22Rv1 (cell line): ENCODE data around the gene ITGBL1.

ENCODE experiments used
- H3K27ac ChIP-seq: fragments of 450-650 bp; 2 replicates; pipeline ENCODE4 v1.5.1; 2017
- CTCF ChIP-seq: fragments of 450-650 bp; IDR thresholded peaks from 2 replicates; pipeline ENCODE4 v1.5.1; 2017; ENCODE audit warnings: mild to moderate bottlenecking
- ZFX ChIP-seq: fragments of 450-650 bp; IDR thresholded peaks from 2 replicates; pipeline ENCODE4 v1.6.1; 2017; ENCODE audit warnings: antibody characterized with exemption, borderline replicate concordance

Gene ITGBL1

GRCh38 chr13:101453784-101454201, 1.3 kb downstream of the ITGBL1 start:
- peak; percentile 81 for TF ChIP-seq CTCF
- no peak for TF ChIP-seq ZFX
- H3K27ac ChIP-seq, result no peak overlapping the region

- no peak for TF ChIP-seq CTCF
- no peak for TF ChIP-seq ZFX
- H3K27ac ChIP-seq, result no peak overlapping the region
Observed at GRCh38 chr13:101454767-101455166, 2.3 kb downstream of the ITGBL1 start.

- TF ChIP-seq ZFX (no peak), CTCF (no peak)
- H3K27ac ChIP-seq, result no peak overlapping the region
Observed at GRCh38 chr13:101455863-101456262, 3.4 kb downstream of the ITGBL1 start.

- H3K27ac ChIP-seq, result no peak overlapping the region
- TF ChIP-seq ZFX, result no peak
- TF ChIP-seq CTCF, result no peak
Observed at GRCh38 chr13:101457176-101457575, 4.7 kb downstream of the ITGBL1 start.

- H3K27ac ChIP-seq, result no peak overlapping the region
- TF ChIP-seq ZFX, result no peak
Observed at GRCh38 chr13:101465877-101466276, 13.4 kb downstream of the ITGBL1 start.

GRCh38 chr13:101467415-101467814, 14.9 kb downstream of the ITGBL1 start:
- no peak overlapping the region for H3K27ac ChIP-seq
- TF ChIP-seq ZFX (no peak), CTCF (no peak)

GRCh38 chr13:101473458-101473857, 21.0 kb downstream of the ITGBL1 start:
- TF ChIP-seq ZFX, result no peak
- TF ChIP-seq CTCF, result no peak
- H3K27ac ChIP-seq, result no peak overlapping the region

GRCh38 chr13:101474419-101474957, 22.0 kb downstream of the ITGBL1 start:
- no peak overlapping the region for H3K27ac ChIP-seq

More at GRCh38 chr13:101474419-101474957, 22.0 kb downstream of the ITGBL1 start:
- TF ChIP-seq ZFX, result no peak
- no peak for TF ChIP-seq CTCF
